ENCODE data around the gene MYO15A.

Gene MYO15A

DNA sequence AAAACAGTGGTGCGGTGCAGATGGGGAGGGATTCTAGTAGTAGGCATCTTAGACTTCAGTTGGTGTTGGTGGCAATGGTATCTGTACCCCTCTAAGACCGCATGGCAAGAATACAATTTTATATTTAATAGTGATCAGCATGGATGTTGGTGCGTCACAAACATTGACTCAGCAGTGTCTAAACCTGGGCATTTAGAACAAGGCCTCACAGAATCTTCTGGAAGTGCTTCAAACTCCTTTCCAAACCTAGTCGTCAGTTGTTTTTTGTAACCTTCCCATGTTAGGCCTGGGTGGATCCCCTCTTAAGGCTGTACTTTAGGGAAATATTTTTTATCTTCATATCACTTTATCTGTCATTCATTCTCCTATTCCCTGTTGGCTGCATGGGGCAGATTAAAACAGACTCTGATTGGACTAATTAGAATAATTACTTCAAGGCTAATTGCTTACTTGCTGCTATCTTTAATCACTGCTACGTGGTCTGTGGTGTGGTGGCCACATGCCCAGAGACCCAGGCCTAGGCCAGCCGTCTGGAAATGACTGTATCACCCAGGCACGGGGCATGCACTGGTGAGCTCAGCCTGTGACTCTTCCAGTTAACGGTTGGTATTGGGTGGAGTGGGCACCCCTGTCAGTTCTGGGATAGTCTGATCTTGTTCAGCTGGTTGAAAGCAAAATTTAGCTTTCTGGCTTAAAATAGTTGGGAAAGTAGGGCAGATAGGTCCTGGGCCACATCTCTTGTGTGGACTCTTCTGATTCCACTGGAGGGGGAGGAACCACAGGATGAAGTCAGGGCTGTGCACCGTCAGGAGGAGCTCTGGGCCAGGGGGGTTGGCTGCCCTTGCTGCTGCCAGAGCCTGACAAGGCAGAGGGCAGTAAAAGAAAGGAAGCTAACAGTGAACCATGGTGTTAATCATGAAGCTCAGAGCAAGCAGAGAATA is 79.5 kb downstream of the MYO15A start:
- peak overlapping the region; percentile 53 for H3K27ac Mint-ChIP-seq
- DNase-seq: peak; percentile 28
- no peaks in the 10 kb centered on the region for H3K9me3 Mint-ChIP-seq
- peaks cover 60% of the 10 kb centered on the region for H3K36me3 Mint-ChIP-seq (ENCODE audit: low read depth)
- H3K4me1 Mint-ChIP-seq: peaks cover 69% of the 10 kb centered on the region
- peak overlapping the region; percentile 96 for H3K4me3 Mint-ChIP-seq
- no peak for ATAC-seq
- H3K27me3 Mint-ChIP-seq: peaks cover 3% of the 10 kb centered on the region

DNA sequence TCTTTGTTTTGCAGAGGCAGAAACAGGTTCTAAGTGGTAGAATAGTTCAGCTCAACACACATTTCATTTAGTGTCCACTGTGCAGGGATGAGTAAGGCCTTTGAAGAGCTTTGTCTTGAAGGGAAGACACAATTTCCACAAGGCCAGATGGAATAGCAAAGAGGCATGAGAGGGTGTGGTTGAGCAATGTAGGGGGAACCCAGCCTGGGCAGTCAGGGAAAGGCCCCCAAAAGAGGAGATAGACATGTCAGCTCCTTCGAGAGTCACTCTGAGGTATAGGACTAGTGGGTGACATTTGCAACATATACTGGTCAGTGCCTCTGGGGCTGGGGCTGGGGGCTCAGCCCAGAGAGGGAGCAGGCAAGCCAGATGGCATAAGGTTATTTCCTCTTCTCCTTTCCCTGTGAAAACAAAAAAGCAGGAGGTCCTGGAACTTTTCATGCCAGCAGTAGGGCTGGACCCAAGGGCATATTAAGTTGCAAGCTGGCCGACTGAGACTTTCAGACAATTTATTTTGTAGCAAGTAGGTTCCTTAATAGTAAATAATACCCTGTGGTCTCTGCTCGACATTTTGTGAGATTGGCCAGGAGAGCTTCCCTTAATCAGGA is 82.2 kb downstream of the MYO15A start:
- peaks cover 70% of the 10 kb centered on the region for H3K4me1 Mint-ChIP-seq
- DNase-seq (no peak), ATAC-seq (no peak)
- H3K27me3 Mint-ChIP-seq: no peaks in the 10 kb centered on the region
- peak overlapping the region; percentile 43 for H3K27ac Mint-ChIP-seq
- H3K4me3 Mint-ChIP-seq: peak overlapping the region; percentile 17
- H3K36me3 Mint-ChIP-seq (ENCODE audit: low read depth): peaks cover 66% of the 10 kb centered on the region
- H3K9me3 Mint-ChIP-seq: no peaks in the 10 kb centered on the region

DNA sequence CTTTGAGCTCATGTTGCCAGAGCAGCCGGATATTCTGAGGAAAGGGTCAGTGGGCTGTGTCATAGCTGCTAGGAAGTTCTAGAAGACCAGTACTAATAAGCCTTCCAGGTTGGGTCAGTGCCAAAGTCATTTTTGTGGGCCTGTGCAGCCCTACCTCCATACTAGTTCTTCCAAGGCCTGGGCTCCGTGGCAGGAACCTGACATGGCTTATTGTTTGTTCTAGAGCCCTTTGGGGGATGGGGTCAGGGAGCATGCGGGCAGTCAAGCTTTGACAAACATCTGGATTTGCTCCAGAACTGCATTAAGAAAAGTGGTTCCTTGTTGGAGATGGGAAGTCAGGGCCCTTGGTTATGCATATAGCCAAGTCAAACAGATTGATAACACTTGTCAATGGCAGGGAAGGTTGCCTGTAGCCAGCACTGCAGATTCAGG is 82.7 kb downstream of the MYO15A start:
- Mint-ChIP-seq H3K9me3 (no peaks in the 10 kb centered on the region), H3K36me3 (ENCODE audit: low read depth) (peaks cover 64% of the 10 kb centered on the region), H3K4me1 (peaks cover 66% of the 10 kb centered on the region), H3K27me3 (no peaks in the 10 kb centered on the region), H3K27ac (peak overlapping the region; percentile 15), H3K4me3 (no peak overlapping the region)
- DNase-seq: no peak
- no peak for ATAC-seq

DNA sequence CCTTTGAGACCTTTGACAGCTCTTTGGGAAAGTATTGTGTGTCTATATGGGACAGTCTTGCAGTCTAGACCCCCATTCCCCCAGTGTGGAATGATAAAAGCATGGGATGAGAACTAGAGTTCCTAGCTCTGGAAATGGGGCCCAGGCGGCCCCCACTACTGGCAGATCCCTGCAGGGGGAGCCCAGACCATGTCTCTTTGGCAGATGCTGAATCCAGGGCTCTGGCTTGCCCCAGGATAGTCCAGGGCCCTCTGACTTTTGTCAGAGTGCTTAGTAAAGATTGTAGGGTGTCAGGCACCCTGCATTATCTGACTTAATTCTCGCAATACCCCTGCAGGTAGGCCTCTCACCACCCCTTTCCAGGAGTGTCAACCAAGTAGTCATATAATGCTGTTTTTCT is 83.4 kb downstream of the MYO15A start:
- ATAC-seq (no peak), DNase-seq (no peak)
- peaks cover 63% of the 10 kb centered on the region for H3K4me1 Mint-ChIP-seq
- peaks cover 65% of the 10 kb centered on the region for H3K36me3 Mint-ChIP-seq (ENCODE audit: low read depth)
- no peak overlapping the region for H3K4me3 Mint-ChIP-seq
- H3K9me3 Mint-ChIP-seq: no peaks in the 10 kb centered on the region
- no peaks in the 10 kb centered on the region for H3K27me3 Mint-ChIP-seq
- no peak overlapping the region for H3K27ac Mint-ChIP-seq

DNA sequence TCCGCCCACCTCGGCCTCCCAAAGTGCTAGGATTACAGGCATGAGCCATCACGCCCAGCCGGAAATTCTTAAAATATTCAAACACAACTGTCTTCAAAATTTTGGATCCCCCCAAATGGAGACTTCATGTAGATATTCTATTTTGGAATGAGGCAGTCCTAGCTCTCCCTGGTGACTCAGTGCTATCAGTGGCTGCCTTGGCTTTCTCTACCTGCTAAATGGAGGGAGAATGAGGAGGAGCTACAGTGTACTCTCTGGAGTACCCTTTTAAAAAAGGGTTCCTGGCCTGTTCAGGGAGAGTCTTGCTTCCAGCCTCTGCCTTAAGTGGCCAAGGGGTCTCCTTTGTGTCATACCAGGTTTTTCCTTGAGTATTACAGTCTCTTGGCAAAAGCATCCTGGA is 85.8 kb downstream of the MYO15A start:
- ATAC-seq: no peak
- peaks cover 60% of the 10 kb centered on the region for H3K36me3 Mint-ChIP-seq (ENCODE audit: low read depth)
- H3K9me3 Mint-ChIP-seq: no peaks in the 10 kb centered on the region
- H3K4me3 Mint-ChIP-seq: no peak overlapping the region
- H3K27me3 Mint-ChIP-seq: no peaks in the 10 kb centered on the region
- DNase-seq: no peak
- no peak overlapping the region for H3K27ac Mint-ChIP-seq
- H3K4me1 Mint-ChIP-seq: peaks cover 53% of the 10 kb centered on the region

DNA sequence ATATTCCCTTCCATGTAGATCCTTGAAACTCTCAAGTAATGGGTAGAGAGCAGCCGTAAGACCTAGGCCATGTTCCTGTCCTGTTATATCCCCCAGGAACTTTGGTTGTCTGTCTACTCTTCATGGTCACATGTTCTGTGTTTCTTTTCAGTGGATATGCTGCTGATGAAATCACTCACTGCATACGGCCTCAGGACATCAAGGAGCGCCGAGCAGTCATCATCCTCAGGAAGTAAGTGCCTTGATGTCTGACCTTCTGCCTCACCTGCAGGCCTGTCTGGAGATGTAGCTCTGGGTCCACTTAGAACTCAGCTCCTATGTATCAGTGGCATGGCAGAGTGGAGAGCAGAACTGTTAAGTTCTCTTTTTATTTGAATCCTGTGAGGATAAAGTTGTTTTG is 86.2 kb downstream of the MYO15A start:
- H3K27me3 Mint-ChIP-seq: no peaks in the 10 kb centered on the region
- no peak for DNase-seq
- no peak for ATAC-seq
- H3K4me1 Mint-ChIP-seq: peaks cover 49% of the 10 kb centered on the region
- no peaks in the 10 kb centered on the region for H3K9me3 Mint-ChIP-seq
- peaks cover 56% of the 10 kb centered on the region for H3K36me3 Mint-ChIP-seq (ENCODE audit: low read depth)
- H3K27ac Mint-ChIP-seq: no peak overlapping the region
- H3K4me3 Mint-ChIP-seq: no peak overlapping the region

DNA sequence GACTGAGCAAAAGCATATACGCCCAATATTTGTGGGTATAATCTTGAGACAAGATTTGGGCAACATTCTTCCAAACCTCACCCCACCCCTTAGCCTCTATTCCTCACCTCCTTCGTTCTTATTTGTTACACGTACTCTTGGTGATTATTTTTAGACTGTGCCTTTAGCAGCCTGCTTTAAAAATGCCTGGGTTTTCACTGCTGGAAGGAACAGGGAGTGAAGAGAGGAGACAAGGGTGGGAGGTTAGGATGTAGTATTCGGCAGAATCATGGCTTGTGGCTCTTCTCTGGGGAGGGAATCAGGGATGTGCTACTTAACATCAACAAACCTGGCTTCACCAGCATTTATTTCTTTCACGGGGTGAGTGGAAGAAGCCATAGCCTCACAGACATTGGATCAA is 86.7 kb downstream of the MYO15A start:
- Mint-ChIP-seq H3K27me3 (no peaks in the 10 kb centered on the region), H3K36me3 (ENCODE audit: low read depth) (peaks cover 53% of the 10 kb centered on the region), H3K4me1 (peaks cover 46% of the 10 kb centered on the region), H3K9me3 (no peaks in the 10 kb centered on the region), H3K4me3 (no peak overlapping the region), H3K27ac (no peak overlapping the region)
- DNase-seq (no peak), ATAC-seq (no peak)

DNA sequence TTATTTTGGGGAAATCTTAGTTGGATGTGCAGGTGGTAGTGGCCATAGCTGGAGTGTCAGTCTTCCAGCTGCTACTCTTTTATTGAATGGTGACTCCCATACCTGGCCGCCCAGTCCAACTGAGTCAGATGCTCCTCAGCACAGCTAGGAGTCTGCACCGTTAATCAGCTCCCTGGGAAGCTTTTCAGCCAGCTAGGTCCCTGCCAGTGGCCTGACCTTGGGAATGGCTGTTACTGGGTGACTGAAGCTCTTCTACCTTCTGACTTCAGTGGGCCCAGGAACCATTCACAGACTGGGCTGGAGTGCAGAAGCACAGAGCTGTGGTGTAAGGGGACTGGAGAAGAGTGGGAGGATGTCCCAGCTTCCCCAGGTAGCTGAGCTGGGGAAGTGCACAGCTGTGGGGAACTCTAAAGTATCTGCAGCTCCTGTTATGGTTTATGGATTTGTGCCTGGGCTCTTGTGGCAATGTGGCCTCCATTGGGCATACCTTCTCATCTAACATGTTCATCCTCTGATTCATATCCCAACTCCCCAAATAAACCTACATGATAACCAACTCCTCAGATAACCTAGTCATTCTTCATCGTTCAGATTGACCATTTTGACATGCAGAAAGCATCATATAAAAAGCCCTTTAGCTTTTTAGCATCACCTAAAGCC is 89.1 kb downstream of the MYO15A start:
- DNase-seq (no peak), ATAC-seq (no peak)
- Mint-ChIP-seq H3K4me3 (no peak overlapping the region), H3K4me1 (peaks cover 27% of the 10 kb centered on the region), H3K9me3 (no peaks in the 10 kb centered on the region), H3K27ac (no peak overlapping the region), H3K27me3 (no peaks in the 10 kb centered on the region), H3K36me3 (ENCODE audit: low read depth) (peaks cover 41% of the 10 kb centered on the region)

DNA sequence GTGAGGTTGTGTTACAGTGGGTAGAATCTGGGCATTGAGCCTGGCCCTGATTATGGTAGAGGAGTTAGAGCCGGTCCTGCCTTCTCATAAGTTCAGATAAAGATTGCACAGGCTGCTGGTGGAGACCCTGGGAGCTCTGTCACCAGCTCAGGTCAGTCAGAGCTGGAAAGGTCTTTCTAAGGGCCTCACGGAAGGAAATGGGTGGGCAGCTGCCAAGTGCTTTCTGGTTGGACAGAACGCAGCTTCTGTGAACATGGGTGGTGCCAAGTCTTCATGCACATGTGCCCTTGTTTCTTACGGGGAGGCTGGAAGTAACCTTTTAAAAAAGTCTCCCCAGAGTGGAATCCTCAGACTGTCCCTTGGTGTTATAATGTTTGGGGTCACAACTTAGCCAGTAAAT is 90.0 kb downstream of the MYO15A start:
- H3K36me3 Mint-ChIP-seq (ENCODE audit: low read depth): peaks cover 42% of the 10 kb centered on the region
- peaks cover 26% of the 10 kb centered on the region for H3K4me1 Mint-ChIP-seq
- H3K9me3 Mint-ChIP-seq: no peaks in the 10 kb centered on the region
- H3K27ac Mint-ChIP-seq: peak overlapping the region; percentile 11
- no peak for ATAC-seq
- no peaks in the 10 kb centered on the region for H3K27me3 Mint-ChIP-seq
- DNase-seq: no peak
- no peak overlapping the region for H3K4me3 Mint-ChIP-seq

DNA sequence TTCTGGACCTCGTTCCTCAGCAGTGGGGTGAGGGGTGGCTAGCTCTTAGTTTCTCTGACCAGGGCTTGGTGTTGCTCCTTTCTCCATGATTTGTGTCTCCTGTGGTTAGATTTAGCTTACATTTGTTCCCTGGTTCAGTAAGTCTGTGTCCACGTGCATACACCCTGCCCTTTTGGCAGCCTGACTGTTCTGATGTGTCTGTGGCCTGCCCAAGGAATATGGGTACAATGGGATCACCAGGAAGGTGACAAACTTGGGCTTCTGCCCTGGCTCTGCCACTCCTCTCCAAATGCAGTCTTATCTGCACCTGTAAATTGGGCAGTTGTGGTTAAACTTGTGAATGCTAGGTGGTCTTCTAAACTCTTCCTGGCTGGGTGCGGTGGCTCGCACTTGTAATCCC is 92.6 kb downstream of the MYO15A start:
- Mint-ChIP-seq H3K4me3 (no peak overlapping the region), H3K36me3 (ENCODE audit: low read depth) (peaks cover 24% of the 10 kb centered on the region), H3K27me3 (no peaks in the 10 kb centered on the region), H3K4me1 (peaks cover 13% of the 10 kb centered on the region), H3K9me3 (no peaks in the 10 kb centered on the region), H3K27ac (no peak overlapping the region)
- DNase-seq: no peak
- no peak for ATAC-seq

DNA sequence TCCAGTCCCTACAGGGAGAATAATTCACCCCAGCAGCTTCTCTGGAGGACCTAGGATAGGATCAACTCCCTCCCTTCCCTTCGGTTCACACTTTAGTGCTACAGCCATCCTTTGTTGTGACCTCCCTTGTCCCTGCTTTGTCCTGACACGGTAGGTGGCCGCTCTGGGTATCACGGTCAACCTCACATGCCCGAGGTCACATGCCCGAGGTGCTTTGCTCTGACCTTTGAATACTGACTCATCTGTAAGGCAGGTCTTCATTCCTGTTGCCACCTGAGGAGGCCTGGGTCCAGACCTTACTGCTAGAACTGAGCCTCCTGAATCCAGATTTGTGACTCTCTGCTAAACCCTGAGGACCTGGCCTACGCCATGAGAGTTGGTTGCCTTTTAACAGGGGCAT is 94.8 kb downstream of the MYO15A start:
- H3K27me3 Mint-ChIP-seq: no peaks in the 10 kb centered on the region
- H3K36me3 Mint-ChIP-seq (ENCODE audit: low read depth): peaks cover 15% of the 10 kb centered on the region
- no peak overlapping the region for H3K4me3 Mint-ChIP-seq
- ATAC-seq (no peak), DNase-seq (no peak)
- H3K4me1 Mint-ChIP-seq: peaks cover 2% of the 10 kb centered on the region
- no peaks in the 10 kb centered on the region for H3K9me3 Mint-ChIP-seq
- H3K27ac Mint-ChIP-seq: no peak overlapping the region

DNA sequence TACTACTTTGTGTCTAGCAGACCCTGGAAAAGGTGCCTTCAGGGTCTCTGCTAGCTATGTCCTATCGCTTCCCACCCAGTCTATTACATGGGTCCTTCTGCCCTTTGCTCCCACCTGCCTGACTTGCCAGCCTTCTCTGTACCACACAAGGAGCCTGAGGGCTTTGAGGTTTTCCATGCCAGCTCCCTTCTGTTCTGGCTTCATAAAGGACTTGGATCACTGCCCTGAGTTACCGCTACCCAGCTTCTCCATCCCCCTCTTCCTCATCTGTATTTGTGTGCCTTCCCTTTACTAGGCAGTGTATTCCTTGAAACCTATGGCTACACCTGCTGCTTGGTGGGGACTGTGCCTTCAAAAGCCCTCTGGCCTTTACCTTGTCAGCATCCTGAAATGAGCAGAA is 97.3 kb downstream of the MYO15A start:
- Mint-ChIP-seq H3K4me3 (no peak overlapping the region), H3K27me3 (no peaks in the 10 kb centered on the region), H3K4me1 (no peaks in the 10 kb centered on the region), H3K36me3 (ENCODE audit: low read depth) (peaks cover 20% of the 10 kb centered on the region), H3K9me3 (no peaks in the 10 kb centered on the region), H3K27ac (peak overlapping the region; percentile 35)
- no peak for ATAC-seq
- DNase-seq: no peak

DNA sequence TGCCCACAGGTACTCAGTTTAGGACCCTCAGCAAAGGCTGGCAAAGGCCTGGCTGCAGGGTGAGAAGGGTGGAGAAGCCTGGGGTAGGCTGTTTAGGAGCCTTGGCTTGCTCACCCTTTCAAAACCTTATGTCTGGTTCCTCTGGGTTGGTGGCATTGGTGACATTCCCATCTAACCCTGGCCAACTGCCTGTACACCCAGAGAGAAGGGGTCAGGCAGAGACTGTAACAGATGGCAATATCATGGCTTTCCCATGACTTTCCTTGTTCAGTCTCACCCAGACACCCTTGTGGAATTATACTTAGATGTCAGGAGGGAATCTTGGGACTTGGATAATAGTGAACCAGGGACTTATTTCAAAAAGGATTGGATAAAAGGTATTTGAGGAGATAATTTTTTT is 98.4 kb downstream of the MYO15A start:
- Mint-ChIP-seq H3K4me3 (no peak overlapping the region), H3K27ac (no peak overlapping the region), H3K4me1 (no peaks in the 10 kb centered on the region), H3K9me3 (no peaks in the 10 kb centered on the region), H3K27me3 (no peaks in the 10 kb centered on the region), H3K36me3 (ENCODE audit: low read depth) (peaks cover 20% of the 10 kb centered on the region)
- DNase-seq: no peak
- ATAC-seq: no peak

DNA sequence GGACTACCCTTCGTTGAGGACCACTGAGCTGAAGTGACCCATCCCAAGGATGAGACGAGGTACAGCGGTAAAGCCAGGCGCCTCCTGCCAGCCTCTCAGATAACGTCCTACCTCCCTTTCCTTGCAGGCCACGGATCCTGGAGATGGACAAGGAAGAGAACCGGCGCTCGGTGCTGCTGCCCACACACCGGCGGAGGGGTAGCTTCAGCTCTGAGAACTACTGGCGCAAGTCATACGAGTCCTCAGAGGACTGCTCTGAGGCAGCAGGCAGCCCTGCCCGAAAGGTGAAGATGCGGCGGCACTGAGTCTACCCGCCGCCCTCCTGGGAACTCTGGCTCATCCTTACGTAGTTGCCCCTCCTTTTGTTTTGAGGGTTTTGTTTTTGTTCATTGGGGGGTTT is 99.5 kb downstream of the MYO15A start:
- Mint-ChIP-seq H3K4me3 (no peak overlapping the region), H3K4me1 (no peaks in the 10 kb centered on the region), H3K27me3 (no peaks in the 10 kb centered on the region), H3K36me3 (ENCODE audit: low read depth) (peaks cover 20% of the 10 kb centered on the region), H3K9me3 (no peaks in the 10 kb centered on the region), H3K27ac (no peak overlapping the region)
- ATAC-seq: no peak
- no peak for DNase-seq

Data from activated naive CD8-positive, alpha-beta T cell treated with anti-CD3 and anti-CD28 coated beads, Interleukin-2, amount 50 U/mL, for 24 hours (primary cell).